ENCODE data around the gene CASK. TPM values are rescaled to one million over a fixed set of nuclear protein-coding genes. Genes with fewer than 3 reads are reported as not detected.

The CASK gene
- total and polyA plus RNA-seq, 9 of the 15 experiments (the other 6 are each of a cell fraction or from before 2014, with no cell fraction given): 1.3 to 7.4 (median 5.2) TPM

DNA sequence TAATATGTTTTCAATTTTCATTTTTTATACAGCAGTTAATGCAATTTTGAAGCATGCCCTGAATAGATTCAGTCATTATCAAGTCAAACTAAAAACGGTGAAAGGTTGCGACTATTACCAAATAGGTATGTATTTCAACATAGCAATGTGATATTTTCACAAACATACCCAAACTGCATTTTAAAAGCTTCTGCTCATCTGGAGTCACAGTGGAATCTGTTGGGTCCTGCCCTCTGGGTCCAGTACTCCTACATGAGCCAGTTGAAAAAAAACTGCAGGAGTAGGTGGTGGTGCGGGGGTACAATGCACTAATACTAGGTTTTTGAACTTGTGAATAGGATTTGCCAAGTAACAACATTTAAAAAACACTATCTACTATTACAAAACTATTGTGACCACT lies 233.6 kb downstream of the CASK start:
- no peaks in the 10 kb centered on the region for H3K27me3 ChIP-seq (ENCODE audit: control insufficient read depth in 2 of 2, insufficient read depth in 2 of 2, low read length in 2 of 2)
- no peaks in the 10 kb centered on the region for H3K4me1 ChIP-seq (replicated peaks in 1 of 2; ENCODE audit: control insufficient read depth in 2 of 2, insufficient read depth in 2 of 2, low read length in 2 of 2)
- no peaks in the 10 kb centered on the region for H3K36me3 ChIP-seq (ENCODE audit: control insufficient read depth, insufficient read depth, low read length)
- ATAC-seq: no peak
- no peak overlapping the region for H3K4me3 ChIP-seq
- H3K27ac ChIP-seq (ENCODE audit: extremely low read depth, low read depth, low read length): no peak overlapping the region
- H3K9me3 ChIP-seq (replicated peaks; ENCODE audit: control insufficient read depth, insufficient read depth, low read depth, low read length): no peaks in the 10 kb centered on the region
- H3K4me2 ChIP-seq (ENCODE audit: insufficient read depth, low read length): no peak overlapping the region
- WGBS (ENCODE audit: insufficient coverage, low coverage, missing lambda C conversion rate): 51% methylated on average over 3 of the region's 3 CpGs
- H3K9ac ChIP-seq (ENCODE audit: insufficient read depth in 1 of 2, low read depth in 2 of 2, low read length in 2 of 2): no peak overlapping the region
- BruUV-seq (replicated peaks): no TSS peak
- TF ChIP-seq CHD2 (IDR thresholded peaks at IDR 0.05; ENCODE audit: low read depth, low read length) (no peak), POLR2AphosphoS5 (IDR thresholded peaks at IDR 0.05; ENCODE audit: control insufficient read depth, insufficient read depth, low read depth, low read length) (no peak)
- no peaks in the 10 kb centered on the region for H4K20me1 ChIP-seq (replicated peaks; ENCODE audit: control insufficient read depth, insufficient read depth, low read length)
- ChIA-PET CTCF (ENCODE audit: low intra/inter-chr PET ratio) (no interaction called here), POLR2A (no interaction called here)
- intact Hi-C loops (cut with micrococcal nuclease) (no loop called here), in situ Hi-C loops (cut with MboI) (no loop called here)
- DNase-seq (ENCODE audit: extremely low read depth in 1 of 4, low spot score in 3 of 4): no peak
- FAIRE-seq: no peak
- no peaks in the 10 kb centered on the region for H3K9me1 ChIP-seq (ENCODE audit: control insufficient read depth, insufficient read depth, low read length)
- no peak overlapping the region for H2AFZ ChIP-seq (ENCODE audit: low read depth, low read length)
- no peaks in the 10 kb centered on the region for H3K79me2 ChIP-seq (ENCODE audit: control insufficient read depth, insufficient read depth, low read length)

DNA sequence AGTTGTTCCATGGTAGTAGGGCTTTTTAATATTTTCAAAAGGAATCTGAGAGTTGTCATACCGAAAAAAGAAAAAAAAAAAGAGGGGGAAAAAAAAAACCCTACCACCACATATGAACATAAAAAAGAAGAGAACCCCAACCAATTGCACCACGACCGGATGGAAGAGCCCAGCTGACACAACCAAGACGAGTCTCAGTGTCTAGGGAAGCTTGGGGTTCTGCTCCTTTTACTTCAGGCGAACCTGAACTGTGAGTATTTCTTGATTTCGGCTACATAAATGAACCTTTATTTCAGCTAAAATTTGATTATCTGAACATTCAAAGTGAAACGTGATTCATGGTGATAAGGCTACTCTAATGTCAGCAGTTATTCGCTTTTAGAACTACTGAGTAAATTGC lies 234.5 kb downstream of the CASK start, which contains the start of gene GPR34:
Gene GPR34 (plus strand): TSS at position 139 of the 400 bp plus-strand sequence. CDS start 6,661 bp downstream, outside the sequence.
- intact Hi-C loops (cut with micrococcal nuclease): no loop called here
- WGBS (ENCODE audit: insufficient coverage, low coverage, missing lambda C conversion rate): 25% methylated on average over 8 of the region's 8 CpGs
- DNase-seq (ENCODE audit: extremely low read depth in 1 of 4, low spot score in 3 of 4): no peak

More for the DNA sequence above, 234.5 kb downstream of the CASK start, which contains the start of gene GPR34:
- H3K9me3 ChIP-seq (replicated peaks; ENCODE audit: control insufficient read depth, insufficient read depth, low read depth, low read length): no peaks in the 10 kb centered on the region
- FAIRE-seq (no peak), ATAC-seq (no peak)
- H3K9ac ChIP-seq (ENCODE audit: insufficient read depth in 1 of 2, low read depth in 2 of 2, low read length in 2 of 2): no peak within 1 kb of the TSS
- no peak within 1 kb of the TSS for H3K4me2 ChIP-seq (ENCODE audit: insufficient read depth, low read length)
- no peaks in the 10 kb centered on the region for H3K36me3 ChIP-seq (ENCODE audit: control insufficient read depth, insufficient read depth, low read length)
- POLR2A ChIA-PET: no interaction called here
- no peak within 1 kb of the TSS for H3K27ac ChIP-seq (ENCODE audit: extremely low read depth, low read depth, low read length)
- no peaks in the 10 kb centered on the region for H4K20me1 ChIP-seq (replicated peaks; ENCODE audit: control insufficient read depth, insufficient read depth, low read length)
- CTCF ChIA-PET (ENCODE audit: low intra/inter-chr PET ratio): interaction anchor here (0.7 kb wide), 1 partner anchor 21 kb away, joined by 3 read pairs; no protein-coding TSS in a partner anchor
- H3K4me1 ChIP-seq (replicated peaks in 1 of 2; ENCODE audit: control insufficient read depth in 2 of 2, insufficient read depth in 2 of 2, low read length in 2 of 2): no peaks in the 10 kb centered on the region
- no peaks in the 10 kb centered on the region for H3K9me1 ChIP-seq (ENCODE audit: control insufficient read depth, insufficient read depth, low read length)
- H3K79me2 ChIP-seq (ENCODE audit: control insufficient read depth, insufficient read depth, low read length): no peaks in the 10 kb centered on the region
- BruUV-seq (replicated peaks): no TSS peak
- no peak within 1 kb of the TSS for H2AFZ ChIP-seq (ENCODE audit: low read depth, low read length)
- in situ Hi-C loops (cut with MboI): no loop called here
- no peak for TF ChIP-seq ZNF224 (CRISPR knock-in tag; IDR thresholded peaks at IDR 0.05)
- TF ChIP-seq C11orf30 (IDR thresholded peaks at IDR 0.05; ENCODE audit: low read depth): no peak
- TF ChIP-seq KDM4B (IDR thresholded peaks at IDR 0.05; ENCODE audit: borderline replicate concordance in 2 of 2, low read depth in 1 of 2): no peak
- H3K27me3 ChIP-seq (ENCODE audit: control insufficient read depth in 2 of 2, insufficient read depth in 2 of 2, low read length in 2 of 2): no peaks in the 10 kb centered on the region
- H3K4me3 ChIP-seq: no peak within 1 kb of the TSS
